ENCODE measurements around the gene PROM1. TPM values are rescaled to one million over a fixed set of nuclear protein-coding genes. Genes with fewer than 3 reads are reported as not detected.

Gene PROM1
- total RNA-seq, 2 experiments from 2014 or later, result not detected

DNA sequence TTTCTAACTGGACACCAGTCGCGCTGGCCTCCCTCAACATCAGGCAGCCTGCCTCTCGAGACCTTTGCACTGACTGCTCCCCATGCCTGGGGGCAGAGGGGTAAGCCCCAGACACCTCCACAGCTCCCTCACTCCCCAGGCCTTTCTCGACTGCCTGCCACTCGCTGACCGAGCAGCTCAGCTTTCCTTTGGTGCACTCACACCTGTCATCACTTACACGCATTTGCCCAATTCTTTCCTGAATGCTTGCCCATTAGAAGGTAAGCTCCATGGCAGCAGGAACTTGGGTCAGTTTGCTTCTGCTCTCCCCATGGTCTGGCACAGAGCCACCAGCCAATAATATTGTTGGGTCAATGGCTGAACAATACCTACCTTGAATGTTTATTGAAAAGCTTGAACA is 32.2 kb upstream of the PROM1 start:
- Mint-ChIP-seq H3K36me3 (ENCODE audit: low read depth) (no peaks in the 10 kb centered on the region), H3K4me3 (no peak overlapping the region), H3K4me1 (ENCODE audit: low read depth) (no peaks in the 10 kb centered on the region), H3K9me3 (no peaks in the 10 kb centered on the region), H3K27me3 (peaks cover 26% of the 10 kb centered on the region), H3K27ac (no peak overlapping the region)
- no peak for DNase-seq
- Histone ChIP-seq H3K4me1 (ENCODE audit: insufficient read depth, low read length) (no peaks in the 10 kb centered on the region), H3K4me3 (ENCODE audit: low read length) (no peak overlapping the region), H3K9me3 (ENCODE audit: control insufficient read depth in 1 of 2, insufficient read depth in 1 of 2, low read length in 2 of 2) (peaks cover 0 to 4% of the 10 kb centered on the region in 2 experiments), H3K36me3 (ENCODE audit: insufficient read depth, low read length) (no peaks in the 10 kb centered on the region), H3K27ac (ENCODE audit: low read depth in 1 of 2, low read length in 2 of 2) (no peak overlapping the region), H3K27me3 (ENCODE audit: control insufficient read depth in 1 of 2, insufficient read depth in 2 of 2, low read length in 2 of 2) (peaks cover 0 to 4% of the 10 kb centered on the region in 2 experiments)
- no peak for ATAC-seq (ENCODE audit: poor library complexity)
- TF ChIP-seq, protein P1, sequence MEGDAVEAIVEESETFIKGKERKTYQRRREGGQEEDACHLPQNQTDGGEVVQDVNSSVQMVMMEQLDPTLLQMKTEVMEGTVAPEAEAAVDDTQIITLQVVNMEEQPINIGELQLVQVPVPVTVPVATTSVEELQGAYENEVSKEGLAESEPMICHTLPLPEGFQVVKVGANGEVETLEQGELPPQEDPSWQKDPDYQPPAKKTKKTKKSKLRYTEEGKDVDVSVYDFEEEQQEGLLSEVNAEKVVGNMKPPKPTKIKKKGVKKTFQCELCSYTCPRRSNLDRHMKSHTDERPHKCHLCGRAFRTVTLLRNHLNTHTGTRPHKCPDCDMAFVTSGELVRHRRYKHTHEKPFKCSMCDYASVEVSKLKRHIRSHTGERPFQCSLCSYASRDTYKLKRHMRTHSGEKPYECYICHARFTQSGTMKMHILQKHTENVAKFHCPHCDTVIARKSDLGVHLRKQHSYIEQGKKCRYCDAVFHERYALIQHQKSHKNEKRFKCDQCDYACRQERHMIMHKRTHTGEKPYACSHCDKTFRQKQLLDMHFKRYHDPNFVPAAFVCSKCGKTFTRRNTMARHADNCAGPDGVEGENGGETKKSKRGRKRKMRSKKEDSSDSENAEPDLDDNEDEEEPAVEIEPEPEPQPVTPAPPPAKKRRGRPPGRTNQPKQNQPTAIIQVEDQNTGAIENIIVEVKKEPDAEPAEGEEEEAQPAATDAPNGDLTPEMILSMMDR (IDR thresholded peaks at IDR 0.05), result no peak
- CTCF ChIA-PET, result no interaction called here
- intact Hi-C loops (cut with DNase I, micrococcal nuclease), result no loop called here
- POLR2A ChIA-PET, result no interaction called here

DNA sequence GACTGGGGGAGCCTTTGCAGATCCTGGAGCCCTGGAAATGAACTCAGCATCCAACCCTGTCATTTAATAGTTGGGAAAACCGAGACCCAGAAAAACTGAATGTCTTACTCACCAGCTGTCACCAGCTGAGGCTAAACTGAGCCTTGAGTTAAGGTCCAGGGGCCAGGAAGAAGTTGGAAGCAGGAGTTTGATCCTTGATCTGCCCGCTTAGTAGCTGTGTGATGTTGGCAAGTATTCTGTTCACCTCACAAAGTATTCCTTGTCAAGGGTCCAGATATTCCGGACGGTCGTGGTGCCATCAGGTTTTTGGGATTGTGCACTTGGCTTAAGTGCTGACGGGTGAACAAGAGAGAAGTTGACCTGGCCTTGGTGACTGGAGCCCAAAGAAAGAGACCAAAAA is 30.7 kb upstream of the PROM1 start:
- intact Hi-C loops (cut with DNase I, micrococcal nuclease), result no loop called here
- Mint-ChIP-seq H3K4me1 (ENCODE audit: low read depth) (no peaks in the 10 kb centered on the region), H3K36me3 (ENCODE audit: low read depth) (no peaks in the 10 kb centered on the region), H3K4me3 (no peak overlapping the region), H3K27me3 (peaks cover 26% of the 10 kb centered on the region), H3K27ac (no peak overlapping the region), H3K9me3 (no peaks in the 10 kb centered on the region)
- Histone ChIP-seq H3K36me3 (ENCODE audit: insufficient read depth, low read length) (no peaks in the 10 kb centered on the region), H3K9me3 (ENCODE audit: control insufficient read depth in 1 of 2, insufficient read depth in 1 of 2, low read length in 2 of 2) (no peaks in the 10 kb centered on the region), H3K27me3 (ENCODE audit: control insufficient read depth in 1 of 2, insufficient read depth in 2 of 2, low read length in 2 of 2) (peaks cover 0 to 4% of the 10 kb centered on the region in 2 experiments), H3K4me3 (ENCODE audit: low read length) (no peak overlapping the region), H3K27ac (ENCODE audit: low read depth in 1 of 2, low read length in 2 of 2) (no peak overlapping the region), H3K4me1 (ENCODE audit: insufficient read depth, low read length) (no peaks in the 10 kb centered on the region)
- no peak for DNase-seq
- CTCF ChIA-PET, result no interaction called here
- POLR2A ChIA-PET, result no interaction called here
- TF ChIP-seq, protein P1 (IDR thresholded peaks at IDR 0.05), result no peak
- ATAC-seq (ENCODE audit: poor library complexity), result no peak

DNA sequence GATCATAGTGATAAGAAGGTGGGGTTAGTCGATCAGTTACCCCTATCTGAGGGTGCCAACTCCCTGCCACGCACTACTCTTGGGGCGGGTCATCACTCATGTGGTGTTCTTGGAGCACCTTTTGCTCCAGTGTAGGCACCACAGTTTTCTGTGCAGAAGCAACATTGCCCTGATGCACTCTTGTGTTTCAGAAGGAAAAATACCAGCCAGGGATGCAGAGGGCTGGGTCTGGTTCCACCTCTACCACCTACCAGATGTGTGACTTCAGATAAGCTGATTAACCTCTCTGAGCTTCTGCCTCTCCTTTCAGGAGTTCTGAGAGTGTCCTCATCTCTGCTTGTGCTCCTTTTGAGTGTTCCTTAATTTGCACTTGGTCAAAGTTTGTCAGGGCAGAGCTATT is 29.9 kb upstream of the PROM1 start:
- TF ChIP-seq, protein P1 (IDR thresholded peaks at IDR 0.05), result no peak
- no peaks in the 10 kb centered on the region for H3K4me1 ChIP-seq (ENCODE audit: insufficient read depth, low read length)
- intact Hi-C loops (cut with DNase I, micrococcal nuclease), result no loop called here
- Mint-ChIP-seq H3K27me3 (peaks cover 26% of the 10 kb centered on the region), H3K27ac (no peak overlapping the region), H3K9me3 (no peaks in the 10 kb centered on the region), H3K4me1 (ENCODE audit: low read depth) (no peaks in the 10 kb centered on the region), H3K4me3 (no peak overlapping the region), H3K36me3 (ENCODE audit: low read depth) (no peaks in the 10 kb centered on the region)
- no peak overlapping the region for H3K4me3 ChIP-seq (ENCODE audit: low read length)
- H3K27ac ChIP-seq (ENCODE audit: low read depth in 1 of 2, low read length in 2 of 2), result no peak overlapping the region
- DNase-seq (no peak), ATAC-seq (ENCODE audit: poor library complexity) (no peak)
- ChIA-PET CTCF (no interaction called here), POLR2A (no interaction called here)
- no peaks in the 10 kb centered on the region for H3K36me3 ChIP-seq (ENCODE audit: insufficient read depth, low read length)
- H3K27me3 ChIP-seq (ENCODE audit: control insufficient read depth in 1 of 2, insufficient read depth in 2 of 2, low read length in 2 of 2), result peaks cover 0 to 4% of the 10 kb centered on the region in 2 experiments
- H3K9me3 ChIP-seq (ENCODE audit: control insufficient read depth in 1 of 2, insufficient read depth in 1 of 2, low read length in 2 of 2), result no peaks in the 10 kb centered on the region
